Breast epithelium (tissue), 4 donors: Measurements from ENCODE around the gene GRIA3. TPM values are rescaled to one million over a fixed set of nuclear protein-coding genes. Genes with fewer than 3 reads are reported as not detected.

Source experiments
- DNase-seq, 2 donors: peaks; one replicate each; pipeline ENCODE4 v3.0.0-alpha.2; 2019; ENCODE audit warnings: low spot score in 2 of 2
- H3K27ac ChIP-seq, 2 donors: fragments of 200-600 bp; sonication (generic) in 1 of 2; one replicate each; pipeline ENCODE4 v1.5.1; 2016 to 2019; ENCODE audit warnings: mild to moderate bottlenecking in 1 of 2
- H3K27me3 ChIP-seq, 2 donors: fragments of 200-600 bp; sonication (generic) in 1 of 2; one replicate each; pipeline versions ENCODE4 v1.5.1 to v1.6.0; 2017 to 2019; ENCODE audit warnings: control low read depth in 1 of 2, mild to moderate bottlenecking in 1 of 2
- H3K36me3 ChIP-seq: fragments of 200-600 bp; one replicate; pipeline ENCODE4 v1.5.1; 2019
- H3K4me1 ChIP-seq, 2 donors: fragments of 200-600 bp; sonication (generic); one replicate each; pipeline ENCODE4 v1.5.1; 2016 to 2019; ENCODE audit warnings: control low read depth in 1 of 2
- H3K4me3 ChIP-seq, 3 donors: fragments of 200-600 bp; sonication (generic); 1 replicate in 2 of 3; 2 replicates in 1 of 3; pipeline ENCODE4 v1.5.1; 2016 to 2019; ENCODE audit warnings: mild to moderate bottlenecking in 3 of 3, moderate library complexity in 2 of 3
- H3K9me3 ChIP-seq, 2 donors: fragments of 200-600 bp; sonication (generic) in 1 of 2; one replicate each; pipeline ENCODE4 v1.5.1; 2016 to 2019; ENCODE audit warnings: control low read depth in 1 of 2
- CTCF ChIP-seq, 3 donors: fragments of 450-650 bp; IDR thresholded peaks; one replicate each; pipeline ENCODE4 v1.5.1; 2016 to 2017; ENCODE audit warnings: antibody characterized with exemption in 3 of 3, mild to moderate bottlenecking in 3 of 3, moderate library complexity in 3 of 3
- POLR2A ChIP-seq: fragments of 450-650 bp; IDR thresholded peaks from one replicate; pipeline ENCODE4 v1.6.1; 2016; ENCODE audit warnings: antibody characterized with exemption, mild to moderate bottlenecking, moderate library complexity
- POLR2AphosphoS5 ChIP-seq, 3 donors: sonication (generic); formaldehyde crosslinking; IDR thresholded peaks; one replicate each; pipeline ENCODE4 v1.6.1; 2017; ENCODE audit warnings: antibody characterized with exemption in 3 of 3
- intact Hi-C: fragments of 100-400 bp; cut with DNase I; formaldehyde crosslinking; loops from one replicate; pipeline ENCODE4 v1.15.1; 2023; ENCODE audit warnings: low total_unique reads
- total RNA-seq, 3 donors: library from RNA; depleted of rRNA; stranded (reverse); fragments of >200 nt; gene quantifications; one replicate each; pipeline ENCODE4 v1.1.0, GENCODE V29; 2016

GRIA3 gene
- total RNA-seq, 3 donors from 2014 or later, result 0.98 to 2.6 (median 1.9) TPM

DNA sequence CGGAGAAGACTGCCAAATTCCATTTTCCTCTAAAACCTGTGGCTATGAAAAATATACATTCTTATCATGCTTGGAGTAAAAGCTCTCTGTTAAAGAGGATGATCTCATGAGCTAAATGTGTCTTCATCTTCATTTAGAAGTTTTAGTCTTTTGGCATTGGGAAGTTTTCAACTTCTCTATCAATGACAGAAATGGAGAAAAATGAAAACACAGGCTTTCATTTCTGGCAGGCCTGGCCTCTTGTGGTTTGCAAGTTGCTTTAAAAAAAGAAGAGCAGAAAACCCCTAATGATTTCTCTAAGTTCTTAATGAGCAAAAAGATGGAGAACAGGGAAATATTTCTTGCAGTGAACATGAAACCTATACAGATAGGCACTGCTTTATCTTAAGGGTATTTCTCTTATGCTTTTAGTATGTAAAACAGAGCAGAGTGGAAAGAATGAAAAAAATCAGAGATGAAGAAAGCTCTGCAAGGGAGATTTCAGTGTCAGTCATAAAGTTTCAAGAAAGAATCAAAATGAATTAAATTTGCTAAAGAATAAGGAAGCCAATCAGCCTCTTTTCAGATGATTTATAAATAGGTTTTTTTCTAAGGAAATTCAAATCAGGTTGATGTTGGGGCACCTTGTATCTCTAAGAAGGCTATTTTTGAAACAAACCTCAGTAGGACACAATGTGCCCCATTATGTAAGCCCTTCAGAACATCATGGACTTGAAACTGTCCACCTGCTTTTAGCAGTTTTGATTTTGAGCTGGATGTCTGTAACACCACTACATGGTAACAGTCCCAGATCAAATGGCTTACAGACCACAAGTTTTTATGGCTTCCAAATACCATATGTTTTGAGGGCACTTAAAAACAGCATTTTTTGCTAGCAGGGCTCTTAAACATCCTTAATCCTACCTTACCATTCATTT, 225.0 kb downstream of the GRIA3 start:
- H3K27ac ChIP-seq, result peak overlapping the region in 1 of 2 donors; percentile 32
- intact Hi-C loops, result no loop called here

DNA sequence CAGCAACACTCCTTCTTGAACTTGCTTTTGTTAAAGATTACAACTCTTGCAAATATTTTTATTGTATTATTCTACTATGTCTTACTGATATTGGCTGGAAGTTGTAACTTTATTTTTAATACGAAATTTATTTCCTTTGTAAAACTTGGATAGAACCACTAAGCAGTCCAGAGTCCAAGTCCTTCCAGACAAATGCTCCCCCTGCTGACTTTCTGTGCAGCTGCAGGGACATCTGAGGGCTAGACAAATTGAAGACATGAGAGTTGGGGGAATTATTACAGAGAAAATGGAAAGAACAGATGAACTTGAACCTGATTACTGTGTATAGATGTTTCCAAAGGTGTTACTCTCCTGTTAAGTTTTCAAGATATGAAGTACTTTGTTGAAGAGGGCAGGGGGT, 238.8 kb downstream of the GRIA3 start:
- Histone ChIP-seq H3K4me1 (no peaks in the 10 kb centered on the region), H3K9me3 (no peaks in the 10 kb centered on the region), H3K27me3 (no peaks in the 10 kb centered on the region), H3K27ac (no peak overlapping the region), H3K36me3 (no peaks in the 10 kb centered on the region), H3K4me3 (no peak overlapping the region)
- no peak for DNase-seq
- TF ChIP-seq POLR2AphosphoS5 (IDR thresholded peaks at IDR 0.05), result no peak
- TF ChIP-seq CTCF (IDR thresholded peaks at IDR 0.05), result peak in 2 of 3 donors; percentile 35 to 55
- TF ChIP-seq POLR2A, result no peak
- intact Hi-C loops, result no loop called here

More for the DNA sequence above, 225.0 kb downstream of the GRIA3 start:
- no peak for DNase-seq
- Histone ChIP-seq H3K4me3 (no peak overlapping the region), H3K36me3 (no peaks in the 10 kb centered on the region), H3K27me3 (no peaks in the 10 kb centered on the region), H3K9me3 (no peaks in the 10 kb centered on the region), H3K4me1 (no peaks in the 10 kb centered on the region)
- TF ChIP-seq POLR2A (no peak), CTCF (IDR thresholded peaks at IDR 0.05) (no peak), POLR2AphosphoS5 (IDR thresholded peaks at IDR 0.05) (no peak)

DNA sequence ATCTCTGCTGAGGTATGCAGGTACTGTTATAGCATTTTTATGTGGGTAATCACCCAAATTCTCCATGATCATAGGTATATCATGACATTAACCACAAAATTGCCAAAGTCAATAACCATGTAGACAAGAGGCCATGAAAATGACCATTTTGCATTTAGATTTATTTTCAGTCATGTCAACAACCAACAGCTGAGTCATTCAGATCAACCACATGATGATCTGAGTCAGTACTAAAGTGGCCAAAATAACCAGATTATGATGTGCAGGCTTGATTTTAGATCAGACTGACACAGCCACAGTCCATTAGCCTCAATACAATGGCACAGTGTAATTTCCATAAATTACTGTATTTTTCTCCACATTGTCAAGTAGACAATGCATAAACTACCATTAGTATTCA, 240.5 kb downstream of the GRIA3 start:
- H3K27me3 ChIP-seq, result no peaks in the 10 kb centered on the region
- intact Hi-C loops, result no loop called here
- no peak for DNase-seq
- no peak overlapping the region for H3K27ac ChIP-seq
- H3K4me3 ChIP-seq, result no peak overlapping the region
- H3K36me3 ChIP-seq, result no peaks in the 10 kb centered on the region
- no peaks in the 10 kb centered on the region for H3K4me1 ChIP-seq
- TF ChIP-seq POLR2AphosphoS5 (IDR thresholded peaks at IDR 0.05) (no peak), POLR2A (no peak), CTCF (IDR thresholded peaks at IDR 0.05) (no peak)
- H3K9me3 ChIP-seq, result no peaks in the 10 kb centered on the region

DNA sequence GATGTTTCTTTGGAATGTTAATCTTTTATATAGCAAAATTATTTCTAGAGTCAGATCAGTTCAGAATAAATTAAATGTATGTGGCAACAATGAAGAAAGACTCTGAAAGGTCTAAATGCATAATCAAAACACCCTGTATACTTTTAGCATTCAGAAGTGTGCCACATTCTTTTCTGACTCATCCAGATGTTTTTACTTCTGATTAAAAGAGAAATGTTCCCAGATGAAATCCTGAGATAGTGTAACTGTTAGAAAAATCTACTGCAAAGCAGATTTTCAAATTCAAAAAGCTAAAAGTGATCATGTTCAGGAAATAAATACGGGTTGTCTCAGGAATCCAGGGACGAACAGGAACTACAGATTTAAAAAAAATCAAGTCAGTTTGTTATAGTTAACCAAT, 241.4 kb downstream of the GRIA3 start:
- intact Hi-C loops, result no loop called here
- no peak overlapping the region for H3K27ac ChIP-seq

More for the DNA sequence above, 241.4 kb downstream of the GRIA3 start:
- TF ChIP-seq POLR2AphosphoS5 (IDR thresholded peaks at IDR 0.05) (no peak), POLR2A (no peak), CTCF (IDR thresholded peaks at IDR 0.05) (no peak)
- Histone ChIP-seq H3K4me3 (no peak overlapping the region), H3K9me3 (no peaks in the 10 kb centered on the region), H3K27me3 (no peaks in the 10 kb centered on the region), H3K4me1 (no peaks in the 10 kb centered on the region), H3K36me3 (no peaks in the 10 kb centered on the region)
- DNase-seq, result no peak
